Purkinje cell (primary cell): ENCODE data around the gene DNAH8. TPM values are rescaled to one million over a fixed set of nuclear protein-coding genes. Genes with fewer than 3 reads are reported as not detected.

Experiments used
- polyA plus RNA-seq: library from polyadenylated mRNA; unstranded; fragments of >200 nt; fragmentation: Nextera tagmentation; gene quantifications from 2 replicates; pipeline ENCODE4 v1.2.1, GENCODE V29; 2014

The DNAH8 gene
- not detected in 2 replicates for polyA plus RNA-seq

GRCh38 chr6:38715016-38715689 lies at the start of gene DNAH8:
Gene DNAH8, plus strand, starts transcription at chr6:38715311. Its CDS starts 7,499 bp downstream, at chr6:38722810.

GRCh38 chr6:38702558-38703397 lies 12.3 kb upstream of the DNAH8 start, which contains the start of gene GLO1:
Gene GLO1, minus strand, starts transcription at chr6:38703145. Its CDS starts 91 bp downstream, at chr6:38703054.

GRCh38 chr6:39048481-39049399 lies 333.6 kb downstream of the DNAH8 start, which contains the start of gene GLP1R:
Gene GLP1R, plus strand, starts transcription at chr6:39048781. Its CDS starts 60 bp downstream, at chr6:39048841.

Other genes with a start within 250 kb of the DNAH8 start
- gene BTBD9, start 75.4 kb upstream of the DNAH8 start, polyA plus RNA-seq: 9.5 and 15.7 TPM in 2 replicates
- gene GLO1, start 12.2 kb upstream of the DNAH8 start, polyA plus RNA-seq: 65.1 and 81.8 TPM in 2 replicates